22Rv1 (cell line): Measurements from ENCODE around the gene HRNR.

Experiments used
- CTCF ChIP-seq: fragments of 450-650 bp; IDR thresholded peaks from 2 replicates; pipeline ENCODE4 v1.5.1; 2017; ENCODE audit warnings: mild to moderate bottlenecking
- ZFX ChIP-seq: fragments of 450-650 bp; IDR thresholded peaks from 2 replicates; pipeline ENCODE4 v1.6.1; 2017; ENCODE audit warnings: antibody characterized with exemption, borderline replicate concordance

GRCh38 chr1:152167835-152168534 is 56.0 kb downstream of the HRNR start:
- TF ChIP-seq CTCF, result no peak
- TF ChIP-seq ZFX, result no peak
